Neural cell (in vitro differentiated cells): ENCODE data around the gene CCDC81. TPM values are rescaled to one million over a fixed set of nuclear protein-coding genes. Genes with fewer than 3 reads are reported as not detected.

Experiments used
- H2AFZ ChIP-seq: fragments of 200-600, 300-800 bp; sonication (generic), shearing (Covaris generic); 2 replicates; pipeline ENCODE4 v1.6.0; 2014; ENCODE audit warnings: low read depth, mild to moderate bottlenecking, antibody characterized with exemption, low read length, moderate library complexity
- H3F3A ChIP-seq: fragments of 200-600 bp; shearing (Covaris generic); 2 replicates; pipeline ENCODE4 v1.6.1; 2016; ENCODE audit warnings: mild to moderate bottlenecking, moderate library complexity, mixed read lengths, antibody characterized with exemption, low read length; ENCODE audit not compliant: insufficient read depth, poor library complexity, severe bottlenecking
- H3K27ac ChIP-seq: fragments of 200-600, 300-800 bp; sonication (generic), shearing (Covaris generic); 2 replicates; pipeline ENCODE4 v1.5.1; 2014; ENCODE audit warnings: mild to moderate bottlenecking, low read length, moderate library complexity
- H3K27me3 ChIP-seq: fragments of 300-800, 200-600 bp; sonication (generic), shearing (Covaris generic); 2 replicates; pipeline ENCODE4 v1.6.0; 2014; ENCODE audit warnings: mild to moderate bottlenecking, low read depth, low read length, moderate library complexity; ENCODE audit not compliant: insufficient read depth
- H3K36me3 ChIP-seq: fragments of 300-800, 200-600 bp; sonication (generic), shearing (Covaris generic); 2 replicates; pipeline ENCODE4 v1.5.1; 2014; ENCODE audit warnings: mild to moderate bottlenecking, antibody characterized with exemption, low read length, moderate library complexity; ENCODE audit not compliant: insufficient read depth
- H3K4me2 ChIP-seq: fragments of 300-800, 200-600 bp; sonication (generic), shearing (Covaris generic); 2 replicates; pipeline ENCODE4 v1.6.0; 2014; ENCODE audit warnings: mild to moderate bottlenecking, low read length
- H3K4me3 ChIP-seq: fragments of 300-800, 200-600 bp; sonication (generic), shearing (Covaris generic); 2 replicates; pipeline ENCODE4 v1.5.1; 2014; ENCODE audit warnings: mild to moderate bottlenecking, low read length, moderate library complexity
- H3K79me2 ChIP-seq: fragments of 200-600 bp; shearing (Covaris generic); replicated peaks from 2 replicates; pipeline ENCODE4 v1.6.0; 2014; ENCODE audit warnings: mild to moderate bottlenecking, low read length, moderate library complexity; ENCODE audit not compliant: insufficient read depth
- H3K9ac ChIP-seq: fragments of 300-800, 200-600 bp; sonication (generic), shearing (Covaris generic); 2 replicates; pipeline ENCODE4 v1.6.1; 2016; ENCODE audit warnings: mild to moderate bottlenecking, low read length, mixed read lengths
- H3K9me2 ChIP-seq: fragments of 200-600 bp; shearing (Covaris generic); 2 replicates; pipeline ENCODE4 v1.6.1; 2016; ENCODE audit warnings: mild to moderate bottlenecking, low read length, mixed read lengths; ENCODE audit not compliant: insufficient read depth
- H3K9me3 ChIP-seq: fragments of 200-600, 300-800 bp; sonication (generic), shearing (Covaris generic); 2 replicates; pipeline ENCODE4 v1.6.1; 2016; ENCODE audit warnings: mild to moderate bottlenecking, mixed run types, low read length, moderate library complexity, mixed read lengths
- H4K20me1 ChIP-seq: fragments of 200-600 bp; shearing (Covaris generic); 2 replicates; pipeline ENCODE4 v1.6.1; 2016; ENCODE audit warnings: mild to moderate bottlenecking, mixed run types; ENCODE audit not compliant: insufficient read depth
- EP300 ChIP-seq: fragments of 450-650 bp; conservative IDR thresholded peaks from 2 replicates; pipeline ENCODE4 v1.6.1; 2014; ENCODE audit warnings: antibody characterized with exemption, mild to moderate bottlenecking, moderate library complexity; ENCODE audit not compliant: poor library complexity, severe bottlenecking
- EZH2 ChIP-seq: fragments of 200-600, 300-800 bp; shearing (Covaris generic), sonication (generic); IDR thresholded peaks from 2 replicates; pipeline ENCODE4 v1.6.1; 2014; ENCODE audit warnings: antibody characterized with exemption, low read length, borderline replicate concordance, mild to moderate bottlenecking; ENCODE audit not compliant: insufficient read depth, poor library complexity, severe bottlenecking
- MXI1 ChIP-seq: fragments of 450-650 bp; conservative IDR thresholded peaks from 2 replicates; pipeline ENCODE4 v1.6.1; 2014; ENCODE audit warnings: antibody characterized with exemption, mild to moderate bottlenecking; ENCODE audit not compliant: poor library complexity, severe bottlenecking
- POLR2AphosphoS5 ChIP-seq: IDR thresholded peaks from 2 replicates; pipeline ENCODE4 v1.6.1; 2012
- RAD21 ChIP-seq: fragments of 450-650 bp; conservative IDR thresholded peaks from 2 replicates; pipeline ENCODE4 v1.6.1; 2014; ENCODE audit warnings: antibody characterized with exemption, mild to moderate bottlenecking, moderate library complexity
- REST ChIP-seq: IDR thresholded peaks from 2 replicates; pipeline ENCODE4 v1.6.1; 2012; ENCODE audit warnings: borderline replicate concordance
- SMC3 ChIP-seq: fragments of 450-650 bp; conservative IDR thresholded peaks from 2 replicates; pipeline ENCODE4 v1.6.1; 2014; ENCODE audit warnings: antibody characterized with exemption, mild to moderate bottlenecking, moderate library complexity; ENCODE audit not compliant: poor library complexity
- TAF1 ChIP-seq: IDR thresholded peaks from 2 replicates; pipeline ENCODE4 v1.6.1; 2012; ENCODE audit warnings: low read depth
- polyA plus RNA-seq: library from polyadenylated mRNA; depleted of rRNA; stranded (reverse); fragments of >200 nt; gene quantifications from 2 replicates; pipeline ENCODE4 v1.2.3, GENCODE V29; 2014
- TF ChIP-seq, protein P1 (sequence below): fragments of 450-650 bp; IDR thresholded peaks from 2 replicates; pipeline ENCODE4 v1.5.1; 2014; ENCODE audit warnings: antibody characterized with exemption, mild to moderate bottlenecking, moderate library complexity; ENCODE audit not compliant: poor library complexity, severe bottlenecking

Gene CCDC81
- polyA plus RNA-seq, 1 donor from 2014 or later, result 2.5 TPM

GRCh38 chr11:86397351-86397750 is 22.7 kb downstream of the CCDC81 start:
- no peaks in the 10 kb centered on the region for H3K9me2 ChIP-seq
- H3K4me2 ChIP-seq, result no peak overlapping the region
- H3K4me3 ChIP-seq, result no peak overlapping the region
- H3K9ac ChIP-seq, result no peak overlapping the region
- H3F3A ChIP-seq, result no peaks in the 10 kb centered on the region
- no peaks in the 10 kb centered on the region for H4K20me1 ChIP-seq
- H3K27me3 ChIP-seq, result no peaks in the 10 kb centered on the region
- no peak overlapping the region for H3K27ac ChIP-seq
- no peak overlapping the region for H2AFZ ChIP-seq
- TF ChIP-seq EZH2 (no peak), EP300 (no peak), TAF1 (no peak), REST (no peak), SMC3 (no peak), MXI1 (no peak), POLR2AphosphoS5 (no peak), RAD21 (no peak)
- TF ChIP-seq, protein P1, sequence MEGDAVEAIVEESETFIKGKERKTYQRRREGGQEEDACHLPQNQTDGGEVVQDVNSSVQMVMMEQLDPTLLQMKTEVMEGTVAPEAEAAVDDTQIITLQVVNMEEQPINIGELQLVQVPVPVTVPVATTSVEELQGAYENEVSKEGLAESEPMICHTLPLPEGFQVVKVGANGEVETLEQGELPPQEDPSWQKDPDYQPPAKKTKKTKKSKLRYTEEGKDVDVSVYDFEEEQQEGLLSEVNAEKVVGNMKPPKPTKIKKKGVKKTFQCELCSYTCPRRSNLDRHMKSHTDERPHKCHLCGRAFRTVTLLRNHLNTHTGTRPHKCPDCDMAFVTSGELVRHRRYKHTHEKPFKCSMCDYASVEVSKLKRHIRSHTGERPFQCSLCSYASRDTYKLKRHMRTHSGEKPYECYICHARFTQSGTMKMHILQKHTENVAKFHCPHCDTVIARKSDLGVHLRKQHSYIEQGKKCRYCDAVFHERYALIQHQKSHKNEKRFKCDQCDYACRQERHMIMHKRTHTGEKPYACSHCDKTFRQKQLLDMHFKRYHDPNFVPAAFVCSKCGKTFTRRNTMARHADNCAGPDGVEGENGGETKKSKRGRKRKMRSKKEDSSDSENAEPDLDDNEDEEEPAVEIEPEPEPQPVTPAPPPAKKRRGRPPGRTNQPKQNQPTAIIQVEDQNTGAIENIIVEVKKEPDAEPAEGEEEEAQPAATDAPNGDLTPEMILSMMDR, result no peak
- no peaks in the 10 kb centered on the region for H3K79me2 ChIP-seq
- H3K9me3 ChIP-seq, result no peaks in the 10 kb centered on the region
- no peaks in the 10 kb centered on the region for H3K36me3 ChIP-seq

DNA sequence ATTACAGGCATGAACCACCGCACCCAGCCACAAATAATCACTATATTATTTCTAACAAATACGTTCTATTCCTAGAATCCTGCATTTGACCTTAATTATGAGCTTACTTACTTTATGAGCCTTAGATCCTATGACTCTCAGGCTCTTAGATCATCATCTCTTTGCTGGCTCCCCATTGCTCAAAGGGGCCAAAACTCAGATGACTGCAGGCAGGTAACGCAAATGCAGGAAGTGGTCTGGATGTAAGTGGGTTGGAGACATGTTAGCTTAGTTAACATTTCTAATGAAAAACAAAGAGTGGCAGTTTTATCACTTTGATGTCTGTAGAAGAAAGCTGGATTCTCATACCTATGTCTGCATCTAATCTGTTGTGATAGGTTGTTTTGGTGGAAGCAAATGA is 23.4 kb downstream of the CCDC81 start:
- H3K27ac ChIP-seq, result no peak overlapping the region
- no peaks in the 10 kb centered on the region for H3K36me3 ChIP-seq
- no peaks in the 10 kb centered on the region for H3K9me2 ChIP-seq
- H3K79me2 ChIP-seq, result no peaks in the 10 kb centered on the region
- H3K27me3 ChIP-seq, result no peaks in the 10 kb centered on the region
- no peak overlapping the region for H2AFZ ChIP-seq
- no peaks in the 10 kb centered on the region for H3F3A ChIP-seq
- H4K20me1 ChIP-seq, result no peaks in the 10 kb centered on the region
- H3K4me2 ChIP-seq, result no peak overlapping the region
- no peak overlapping the region for H3K4me3 ChIP-seq
- H3K9ac ChIP-seq, result no peak overlapping the region
- no peaks in the 10 kb centered on the region for H3K9me3 ChIP-seq
- TF ChIP-seq EZH2 (no peak), POLR2AphosphoS5 (no peak), REST (no peak), RAD21 (no peak), SMC3 (no peak), MXI1 (no peak), EP300 (no peak), TAF1 (no peak)
- TF ChIP-seq, protein P1, result no peak
